GM21528 (cell line): ENCODE results near the gene RNF222.

Experiments
- ATAC-seq: cut with Tn5 transposase; IDR thresholded peaks from one replicate; pipeline ENCODE4 v1.9.1; 2021; ENCODE audit warnings: mild to moderate bottlenecking, moderate library complexity; ENCODE audit not compliant: unreplicated experiment, low FRiP score

RNF222 gene, protein sequence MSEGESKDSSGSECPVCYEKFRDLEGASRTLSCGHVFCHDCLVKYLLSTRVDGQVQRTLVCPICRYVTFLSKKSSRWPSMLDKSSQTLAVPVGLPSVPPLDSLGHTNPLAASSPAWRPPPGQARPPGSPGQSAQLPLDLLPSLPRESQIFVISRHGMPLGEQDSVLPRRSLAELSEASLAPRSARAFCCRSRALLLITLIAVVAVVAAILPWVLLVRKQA

DNA sequence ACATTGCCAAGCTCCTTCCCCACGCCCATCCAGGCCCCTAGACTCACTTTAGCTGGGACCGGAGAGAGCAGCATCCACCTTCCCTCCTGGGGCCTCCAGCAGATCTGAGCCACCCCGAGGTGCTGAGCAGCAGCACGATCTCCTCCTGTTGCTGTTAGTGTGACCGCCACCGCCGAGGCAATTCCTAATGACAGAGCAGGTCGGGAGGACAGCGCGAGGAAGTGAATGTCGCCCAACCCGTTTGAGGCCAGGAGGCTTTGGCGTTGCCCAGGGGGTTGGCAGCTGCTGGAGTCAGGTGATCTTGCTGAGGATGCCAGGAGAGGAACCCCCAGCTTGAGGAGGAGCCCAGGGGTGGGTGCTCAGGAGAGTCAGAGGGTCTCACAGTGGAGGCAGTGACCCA lies at the start of gene RNF222:
TSS of gene RNF222 (minus strand) at position 192 of the 400 bp plus-strand sequence. CDS start 4,366 bp downstream, outside the sequence.
- no peak for ATAC-seq

DNA sequence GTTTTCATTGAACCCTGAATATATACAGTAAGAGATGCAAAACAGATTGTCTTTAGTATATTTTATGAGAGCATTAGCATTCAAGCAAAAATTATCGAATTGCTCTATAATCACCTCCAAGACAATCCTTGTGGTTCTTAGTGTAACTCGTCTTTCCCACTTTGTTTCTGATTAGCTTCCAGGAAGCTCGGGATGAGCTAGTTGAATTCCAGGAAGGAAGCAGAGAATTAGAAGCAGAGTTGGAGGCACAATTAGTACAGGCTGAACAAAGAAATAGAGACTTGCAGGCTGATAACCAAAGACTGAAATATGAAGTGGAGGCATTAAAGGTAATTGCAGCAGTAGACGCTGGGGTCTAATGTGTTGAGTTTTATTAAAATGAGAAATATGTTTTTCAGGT lies 47.9 kb upstream of the RNF222 start:
- ATAC-seq, result no peak

DNA sequence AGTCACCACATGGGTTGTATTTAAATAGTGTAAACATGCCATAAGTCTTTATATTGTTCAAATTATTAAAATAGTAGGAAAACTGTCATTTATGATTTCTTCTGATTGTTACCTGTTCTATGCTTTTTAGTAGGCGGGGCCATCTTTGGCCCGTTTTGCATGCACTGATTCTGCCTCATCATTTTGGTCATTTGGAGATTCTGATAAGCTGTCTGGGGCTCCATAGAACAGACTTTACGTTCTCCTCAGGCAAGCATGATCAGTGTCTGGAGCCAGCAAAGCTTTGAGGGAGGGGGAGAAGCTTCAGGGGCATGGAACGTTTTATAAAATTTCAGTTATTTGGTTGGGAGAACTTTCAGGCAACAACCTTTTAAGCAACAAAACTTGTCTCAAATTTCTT lies 46.9 kb upstream of the RNF222 start:
- no peak for ATAC-seq

DNA sequence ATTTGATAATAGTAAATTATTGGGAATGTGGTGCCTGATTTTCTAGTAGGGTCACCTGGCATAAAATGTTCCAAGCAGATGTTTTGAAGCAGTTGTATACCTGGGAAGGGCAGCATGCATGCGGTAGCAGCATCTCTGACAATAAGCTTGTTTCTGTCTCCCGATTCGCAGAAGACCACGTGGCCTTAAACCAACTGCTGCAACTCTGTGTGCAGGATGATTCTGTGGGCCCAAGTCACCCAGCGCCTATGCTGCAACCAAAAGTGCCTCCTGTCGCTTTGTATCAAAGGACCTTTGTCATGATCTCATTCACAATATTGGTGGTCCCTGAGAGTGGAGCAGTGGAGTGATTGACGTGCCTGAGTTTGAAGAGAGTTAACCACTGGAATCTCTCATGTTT lies 46.1 kb upstream of the RNF222 start:
- no peak for ATAC-seq

DNA sequence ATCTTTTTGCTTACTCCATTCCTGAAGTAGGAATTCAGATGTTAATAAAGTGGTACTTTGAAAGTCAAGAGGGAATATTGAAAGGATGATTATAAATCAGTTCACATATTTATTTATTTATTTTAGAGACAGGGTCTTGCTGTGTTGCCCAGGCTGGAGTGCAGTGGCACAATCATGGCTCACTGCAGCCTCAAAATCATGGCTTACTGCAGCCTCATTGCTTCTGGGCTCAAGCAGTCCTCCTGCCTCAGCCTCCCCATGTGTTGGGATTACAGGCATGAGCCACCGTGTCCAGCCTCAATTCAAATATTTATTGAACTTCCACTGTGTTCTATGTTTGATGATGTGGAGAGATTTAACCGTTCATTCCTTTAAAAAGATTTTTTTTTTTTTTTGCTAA lies 44.7 kb upstream of the RNF222 start:
- ATAC-seq, result no peak

DNA sequence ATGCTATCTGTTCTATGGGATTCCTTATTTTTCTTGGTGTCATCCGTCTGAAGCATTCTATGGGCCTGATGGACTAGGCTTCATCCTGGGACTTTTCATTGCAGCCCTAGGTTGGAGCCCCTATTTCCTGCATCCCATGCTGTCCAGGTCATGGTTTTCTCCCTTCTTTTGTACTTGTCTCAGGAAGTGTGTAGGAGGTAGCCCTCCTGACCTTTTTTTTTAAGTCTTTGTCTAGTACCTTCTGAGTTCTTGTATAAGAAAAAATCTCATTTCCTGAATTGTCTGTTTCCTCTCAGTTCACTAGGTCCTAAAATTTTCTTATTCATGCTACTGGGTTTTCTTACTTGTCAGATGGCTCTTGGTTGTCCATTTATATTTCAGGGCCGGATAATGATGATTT lies 44.1 kb upstream of the RNF222 start:
- no peak for ATAC-seq

DNA sequence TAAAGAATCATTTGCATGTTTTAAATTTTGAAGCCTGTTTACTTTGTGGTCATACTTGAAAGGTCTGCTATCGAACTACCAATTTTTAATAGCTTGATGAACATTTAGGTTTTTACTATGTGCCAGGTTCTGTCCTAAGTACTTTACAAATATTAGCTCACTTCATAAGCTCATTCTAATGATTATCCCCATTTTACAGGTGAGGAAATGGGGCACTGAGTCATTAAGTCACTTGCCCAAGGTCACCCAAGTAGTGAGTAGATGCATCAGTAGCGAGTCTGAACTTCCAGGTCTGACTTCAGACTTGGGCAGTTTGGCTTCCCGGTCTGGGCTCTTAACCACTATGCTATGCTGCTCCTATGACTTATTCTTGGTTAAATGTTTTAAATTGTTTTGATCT lies 42.1 kb upstream of the RNF222 start:
- ATAC-seq, result no peak

DNA sequence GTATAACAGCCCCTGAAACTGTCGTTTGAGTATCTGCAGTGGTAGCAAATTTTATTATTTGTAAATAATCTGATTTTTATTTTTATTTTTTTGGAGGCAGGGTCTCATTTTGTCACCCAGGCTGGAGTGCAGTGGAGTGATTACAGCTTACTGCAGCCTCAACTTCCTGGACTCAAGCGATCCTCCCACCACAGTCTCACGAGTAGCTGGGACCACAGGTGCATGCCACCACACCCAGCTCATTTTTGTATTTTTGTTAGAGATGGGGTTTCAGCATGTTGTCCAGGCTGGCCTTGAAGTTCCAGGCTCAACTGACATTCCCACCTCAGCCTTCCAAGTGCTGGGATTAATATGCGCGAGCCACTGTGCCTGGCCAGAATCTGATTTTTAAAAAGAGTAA lies 40.8 kb upstream of the RNF222 start:
- no peak for ATAC-seq

DNA sequence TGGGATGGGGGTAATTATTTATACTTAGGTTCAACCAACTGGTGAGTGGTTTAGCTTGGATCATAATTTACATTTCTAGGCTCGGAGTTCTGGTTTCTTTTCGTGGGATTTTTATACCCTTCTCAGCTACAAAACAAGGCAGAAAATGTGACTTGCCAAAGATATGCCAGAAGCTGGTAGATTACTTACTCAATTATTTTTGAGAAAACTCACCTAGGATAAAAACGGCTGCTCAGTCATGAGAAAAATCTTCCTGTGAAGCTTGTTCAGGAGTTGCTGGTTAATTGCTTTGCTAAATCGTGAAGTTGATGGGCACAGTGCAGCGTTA lies 39.2 kb upstream of the RNF222 start:
- no peak for ATAC-seq

DNA sequence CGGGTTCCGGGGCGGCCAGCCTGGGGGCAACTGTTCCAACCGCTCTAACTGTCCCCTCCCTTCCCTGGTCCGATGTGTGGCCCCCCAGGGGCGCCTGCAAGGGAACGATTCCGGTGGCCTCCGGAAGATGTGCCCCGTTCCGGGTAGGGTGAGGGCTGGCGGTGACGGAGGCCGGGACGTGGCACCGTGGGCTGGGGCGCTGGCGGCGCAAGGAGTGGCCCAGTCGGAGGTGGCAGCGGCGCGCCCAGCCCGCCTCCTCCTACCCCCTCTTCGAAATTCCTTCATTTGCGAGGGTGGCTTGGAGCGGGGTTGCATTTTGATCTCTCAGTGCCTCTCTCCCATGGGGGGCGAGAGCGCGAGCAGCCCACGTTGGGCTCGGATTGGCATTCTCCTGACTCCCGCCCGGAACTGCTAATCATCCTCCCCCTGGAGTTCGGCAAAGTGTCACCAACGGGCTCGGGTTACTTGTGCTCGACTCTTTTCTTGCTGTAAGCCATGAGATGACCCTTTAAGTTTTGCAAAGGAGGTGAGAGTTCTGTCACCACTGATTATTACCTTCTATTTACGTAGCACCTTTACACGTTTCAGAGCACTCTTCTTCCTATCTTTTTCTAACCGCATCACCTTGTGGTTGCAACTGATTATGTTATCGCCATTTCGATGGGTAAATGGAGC lies 38.7 kb upstream of the RNF222 start:
- ATAC-seq, result peak; percentile 62

DNA sequence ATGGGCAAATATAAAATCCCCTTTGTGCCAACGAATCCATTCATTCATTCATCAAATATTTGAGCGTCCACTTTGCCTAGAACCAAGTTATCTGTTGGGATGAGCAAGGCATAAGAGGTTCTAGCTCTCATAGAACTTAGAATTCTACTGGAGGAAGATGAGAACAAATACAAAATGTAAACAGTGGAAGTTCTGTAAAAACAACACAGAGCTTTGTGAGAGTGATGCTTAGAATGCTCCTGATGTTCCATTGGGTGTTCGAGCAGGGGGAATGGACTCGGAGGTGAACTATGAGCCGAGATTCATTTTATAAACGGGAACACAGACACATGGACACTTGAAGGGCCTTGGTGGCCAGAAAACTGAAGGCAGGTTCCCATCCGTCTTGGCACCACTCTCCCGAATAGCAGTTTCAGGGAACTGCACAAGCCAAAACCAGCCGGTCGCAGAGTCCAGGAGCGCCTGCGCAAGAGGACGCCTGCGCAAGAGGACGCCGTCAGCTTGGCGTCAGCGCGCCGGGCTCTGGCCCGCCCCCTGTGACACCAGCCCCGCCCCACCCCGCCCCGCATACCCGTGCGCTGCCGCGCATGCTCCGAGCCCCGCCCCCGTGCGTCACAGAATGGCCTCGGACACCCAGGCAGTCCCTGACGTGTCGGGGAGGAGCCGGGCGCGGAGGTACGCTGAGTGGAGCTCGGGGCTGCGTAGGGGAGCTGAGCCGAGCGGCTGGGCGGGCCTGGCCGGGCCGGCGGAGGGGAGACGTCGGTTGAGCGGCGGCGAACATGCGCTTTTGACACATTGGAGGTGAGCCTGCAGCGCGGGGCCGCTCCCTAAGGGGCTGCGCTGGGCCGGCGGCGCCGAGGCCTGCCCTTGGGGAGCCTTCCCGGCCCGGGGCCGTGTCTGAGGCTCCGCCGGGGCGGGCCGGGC lies 37.9 kb upstream of the RNF222 start, which contains the start of gene NDEL1:
TSS of gene NDEL1 (plus strand) at position 640 of the 924 bp plus-strand sequence. CDS start 8,388 bp downstream, outside the sequence.
- ATAC-seq, result peak; percentile 95

DNA sequence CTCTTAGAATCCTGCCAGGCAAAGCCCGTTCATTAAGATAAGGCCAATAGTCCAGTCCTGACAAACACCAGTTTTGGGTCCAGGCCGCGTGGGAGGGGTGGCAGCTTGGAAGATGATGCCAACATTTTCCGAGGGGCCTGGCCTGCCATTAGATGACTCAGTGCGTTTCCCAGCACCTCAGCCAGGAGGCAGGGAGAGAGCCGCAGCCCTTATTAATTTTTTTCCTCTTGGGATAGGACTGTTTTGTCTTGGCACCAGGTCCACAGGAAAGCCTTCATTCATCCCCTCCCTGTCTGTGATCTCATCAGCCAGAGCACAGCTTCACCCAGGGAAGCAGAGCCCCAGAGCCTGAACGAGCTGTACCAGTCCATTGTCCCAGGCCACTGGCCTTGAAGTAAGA lies 33.3 kb upstream of the RNF222 start:
- ATAC-seq, result no peak

DNA sequence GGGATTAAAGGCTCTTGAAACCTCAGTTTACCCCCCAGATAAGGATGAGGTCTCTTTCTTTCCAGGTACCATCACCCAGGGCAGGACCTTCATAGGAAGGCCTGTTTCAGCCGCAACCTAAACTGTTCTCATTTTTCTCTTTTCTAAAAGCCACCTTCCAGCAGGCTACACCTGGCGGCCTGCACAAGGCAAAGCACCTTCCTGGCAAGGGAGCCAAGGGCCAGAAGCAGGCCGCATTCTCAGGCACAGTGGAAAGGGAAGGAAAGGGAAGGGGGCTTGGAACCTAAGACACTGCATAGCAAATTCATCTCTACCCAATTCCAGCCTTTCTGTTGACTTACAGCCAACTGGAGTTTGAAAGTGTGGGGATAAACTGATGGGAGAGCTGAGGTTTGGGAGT lies 29.2 kb upstream of the RNF222 start:
- no peak for ATAC-seq

DNA sequence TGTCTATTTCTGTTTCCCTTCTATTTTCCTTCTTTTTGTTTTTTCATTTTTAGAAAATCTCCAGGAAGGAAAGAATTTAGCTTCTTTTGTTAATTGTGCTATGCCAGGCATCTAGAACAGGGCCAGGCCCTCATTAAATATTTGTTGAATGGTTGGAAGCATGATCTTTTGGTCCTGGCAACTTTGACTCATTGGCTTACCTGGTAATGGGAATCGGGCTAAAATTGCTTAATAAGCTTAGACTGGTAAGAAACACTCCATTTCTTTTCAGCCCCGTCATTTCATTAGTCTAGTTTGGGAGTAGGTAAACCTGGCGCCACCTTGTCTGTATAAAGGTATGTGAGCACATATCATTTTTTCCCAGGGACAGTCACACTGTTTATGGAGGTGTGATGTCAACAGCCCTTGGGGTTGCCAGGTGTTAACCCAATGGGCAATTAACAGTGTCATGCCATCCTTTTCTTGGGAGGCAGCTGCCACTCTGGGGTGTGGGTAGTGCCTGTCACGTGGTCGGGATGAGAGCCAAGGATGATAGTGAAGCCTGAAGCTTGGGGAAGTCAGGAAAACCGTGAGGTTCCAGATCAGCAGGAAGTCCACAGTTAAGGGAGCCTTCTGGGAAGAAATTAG lies 28.6 kb upstream of the RNF222 start:
- no peak for ATAC-seq

DNA sequence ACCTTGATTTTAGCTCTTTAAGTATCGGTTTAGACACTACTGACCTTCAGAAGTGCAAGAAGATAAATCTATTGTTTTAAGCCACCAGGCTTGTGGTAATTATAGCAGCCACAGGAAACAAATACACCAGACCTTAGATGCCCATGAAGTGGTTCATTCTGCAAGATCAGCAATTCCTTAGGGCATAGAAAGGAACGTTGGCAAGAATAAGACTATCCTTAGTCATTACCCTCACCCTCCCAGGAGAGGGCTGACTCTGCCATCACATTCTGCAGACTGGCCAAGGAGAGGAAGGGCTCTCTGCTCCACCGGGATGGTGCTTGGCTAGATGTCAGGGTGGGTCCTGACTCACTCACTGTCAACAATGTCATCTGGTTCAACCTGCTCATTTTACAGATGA lies 23.9 kb upstream of the RNF222 start:
- ATAC-seq, result no peak

DNA sequence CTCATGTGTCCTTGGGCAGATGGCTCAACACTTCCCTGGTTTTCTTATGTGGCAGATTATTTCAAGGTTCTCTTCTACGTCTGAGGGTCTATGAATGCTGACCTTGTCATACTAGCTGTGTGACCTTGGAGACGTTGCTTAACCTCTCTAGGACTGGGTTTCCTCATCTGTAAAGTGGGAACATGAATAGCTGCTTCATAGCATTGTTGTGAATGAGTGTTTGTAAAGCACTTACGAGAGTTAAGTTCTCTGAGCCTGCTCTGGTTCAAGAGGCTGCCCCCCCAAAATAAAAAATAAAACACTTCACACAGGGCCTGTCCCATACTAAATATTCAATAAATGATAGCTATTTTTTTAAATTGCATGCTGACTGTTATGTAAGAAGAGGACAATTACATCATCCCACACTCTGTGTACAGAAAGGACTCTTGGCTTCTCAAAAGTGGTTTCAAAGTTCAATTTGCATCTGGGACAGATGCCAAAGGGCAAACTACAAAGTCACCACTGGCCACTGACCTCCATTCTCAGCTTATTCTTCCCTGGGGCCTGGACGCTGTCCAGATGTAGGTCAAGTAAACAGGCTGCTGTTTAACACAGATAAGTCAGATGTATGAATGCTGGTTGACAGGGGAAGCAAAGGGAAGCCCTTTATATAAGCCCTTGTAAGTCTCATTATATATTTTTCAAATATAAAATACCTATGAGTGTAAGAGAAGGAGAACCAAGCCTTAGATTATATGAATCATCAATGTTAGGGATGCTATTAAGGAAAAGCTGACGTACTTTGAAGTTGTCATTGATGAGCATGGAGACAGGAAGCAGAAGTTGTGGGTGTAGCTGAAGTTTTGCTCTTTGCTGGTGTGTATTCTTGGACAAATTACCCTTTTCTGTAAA lies 22.7 kb upstream of the RNF222 start:
- ATAC-seq, result no peak

DNA sequence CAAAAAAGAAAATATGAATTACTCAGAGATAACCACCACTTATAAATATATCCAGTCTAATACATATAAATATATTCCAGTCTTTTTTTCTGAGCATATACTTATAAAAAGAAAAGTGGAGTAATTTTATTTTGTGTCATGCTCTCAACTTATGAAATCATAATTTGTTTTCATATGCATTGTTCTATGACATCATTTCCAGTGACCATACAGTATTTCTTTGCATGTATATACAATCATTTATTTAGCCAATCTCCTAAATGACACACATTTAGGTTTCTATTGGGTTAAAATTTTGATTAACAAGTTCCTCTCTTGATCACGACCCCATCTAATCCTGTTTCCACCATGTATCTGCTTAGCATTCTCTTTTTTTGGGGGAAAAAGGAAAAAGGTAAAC lies 21.7 kb upstream of the RNF222 start:
- ATAC-seq, result no peak

DNA sequence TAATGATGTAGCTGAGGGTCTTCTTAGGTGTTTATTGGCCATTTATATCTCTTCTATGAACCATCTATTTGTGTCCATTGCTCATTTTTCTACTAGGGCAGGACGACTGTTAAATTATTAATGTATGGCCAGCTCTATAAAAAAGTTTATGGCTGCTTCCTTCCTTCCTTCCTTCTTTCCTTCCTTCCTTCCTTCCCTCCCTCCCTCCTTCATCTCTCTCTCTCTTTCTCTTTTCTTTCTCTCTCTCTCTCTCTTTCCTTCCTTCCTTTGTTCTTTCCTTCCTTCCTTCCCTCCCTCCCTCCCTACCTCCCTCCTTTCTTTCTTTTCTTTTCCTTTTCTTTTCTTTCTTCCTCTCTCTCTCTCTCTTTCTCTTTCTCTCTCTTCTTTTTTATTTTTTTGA lies 20.8 kb upstream of the RNF222 start:
- no peak for ATAC-seq

DNA sequence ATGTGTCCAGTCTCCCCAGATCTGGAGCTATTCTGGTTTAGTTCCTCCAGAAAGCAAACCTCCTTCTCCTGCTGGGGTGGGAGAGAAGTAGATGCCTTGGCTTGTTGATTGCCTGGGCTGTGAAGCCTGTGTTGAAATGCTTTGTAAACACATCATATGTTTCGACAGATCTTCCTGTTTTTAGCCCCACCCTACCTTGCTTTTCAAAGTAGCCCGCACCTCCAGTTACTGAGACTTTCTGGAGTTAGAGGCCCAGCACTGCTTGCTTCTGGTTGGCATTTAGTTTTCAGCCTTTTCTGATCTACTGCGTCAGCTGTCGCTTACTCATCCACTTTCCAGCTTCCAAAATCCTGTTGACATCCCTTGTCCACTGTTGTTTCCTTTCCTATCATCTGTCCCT lies 20.2 kb upstream of the RNF222 start:
- no peak for ATAC-seq

DNA sequence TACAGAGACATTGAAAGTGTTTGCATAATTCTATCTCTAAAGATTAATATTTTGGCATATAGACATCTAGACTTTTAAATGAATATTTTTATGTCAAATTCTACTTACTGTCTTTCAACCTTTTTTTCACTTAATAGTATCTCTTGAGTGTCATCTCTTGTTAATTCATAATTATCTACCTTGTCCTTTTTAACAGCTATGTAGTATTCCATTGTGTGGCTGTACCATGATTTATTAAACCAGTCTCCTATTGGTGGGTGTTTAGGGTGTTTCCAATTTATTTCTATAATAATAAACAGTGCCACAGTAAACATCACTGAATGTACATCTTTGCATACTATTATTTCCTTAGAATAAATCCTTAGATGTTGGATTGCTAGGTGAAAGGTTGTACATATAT lies 16.3 kb upstream of the RNF222 start:
- no peak for ATAC-seq
